ENCODE measurements around the gene AQP12A.

AQP12A gene

DNA sequence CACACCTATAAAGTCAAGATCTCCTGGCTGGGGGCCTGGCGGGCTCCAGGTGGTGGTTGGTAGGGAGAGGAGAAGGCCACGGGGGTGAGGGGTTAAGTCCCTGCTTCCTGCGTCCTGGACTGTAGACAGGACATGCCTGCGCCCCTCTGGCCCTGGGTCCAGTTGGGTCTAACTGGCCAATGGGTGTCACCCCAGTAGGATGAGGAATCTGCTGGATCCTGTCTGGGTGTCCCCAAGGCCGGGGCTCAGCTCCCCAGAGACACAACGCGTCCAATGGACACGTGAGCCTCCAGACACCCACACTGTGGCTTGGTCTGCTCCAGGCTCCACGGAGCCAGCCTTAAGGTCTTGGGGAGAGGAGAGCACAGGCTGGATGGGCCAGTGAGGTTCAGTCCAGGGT is 19.6 kb downstream of the AQP12A start:
- Histone ChIP-seq H3K27ac (no peak overlapping the region), H3K79me2 (ENCODE audit: insufficient read depth, low read depth) (no peaks in the 10 kb centered on the region), H3K4me2 (no peak overlapping the region), H2AFZ (ENCODE audit: low read depth) (no peak overlapping the region), H3K9ac (no peak overlapping the region), H3K27me3 (ENCODE audit: insufficient read depth, low read depth) (peaks cover 57% of the 10 kb centered on the region), H4K20me1 (ENCODE audit: insufficient read depth) (no peaks in the 10 kb centered on the region), H3K4me1 (ENCODE audit: low read depth, poor library complexity, severe bottlenecking) (no peaks in the 10 kb centered on the region), H3K36me3 (ENCODE audit: insufficient read depth) (no peaks in the 10 kb centered on the region), H3K4me3 (IDR thresholded peaks at IDR 0.05; ENCODE audit: insufficient read depth, low read depth, low read length) (no peak overlapping the region)
- TF ChIP-seq, protein P1, sequence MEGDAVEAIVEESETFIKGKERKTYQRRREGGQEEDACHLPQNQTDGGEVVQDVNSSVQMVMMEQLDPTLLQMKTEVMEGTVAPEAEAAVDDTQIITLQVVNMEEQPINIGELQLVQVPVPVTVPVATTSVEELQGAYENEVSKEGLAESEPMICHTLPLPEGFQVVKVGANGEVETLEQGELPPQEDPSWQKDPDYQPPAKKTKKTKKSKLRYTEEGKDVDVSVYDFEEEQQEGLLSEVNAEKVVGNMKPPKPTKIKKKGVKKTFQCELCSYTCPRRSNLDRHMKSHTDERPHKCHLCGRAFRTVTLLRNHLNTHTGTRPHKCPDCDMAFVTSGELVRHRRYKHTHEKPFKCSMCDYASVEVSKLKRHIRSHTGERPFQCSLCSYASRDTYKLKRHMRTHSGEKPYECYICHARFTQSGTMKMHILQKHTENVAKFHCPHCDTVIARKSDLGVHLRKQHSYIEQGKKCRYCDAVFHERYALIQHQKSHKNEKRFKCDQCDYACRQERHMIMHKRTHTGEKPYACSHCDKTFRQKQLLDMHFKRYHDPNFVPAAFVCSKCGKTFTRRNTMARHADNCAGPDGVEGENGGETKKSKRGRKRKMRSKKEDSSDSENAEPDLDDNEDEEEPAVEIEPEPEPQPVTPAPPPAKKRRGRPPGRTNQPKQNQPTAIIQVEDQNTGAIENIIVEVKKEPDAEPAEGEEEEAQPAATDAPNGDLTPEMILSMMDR (conservative IDR thresholded peaks at IDR 0.05; ENCODE audit: low read depth, low read length), result no peak

DNA sequence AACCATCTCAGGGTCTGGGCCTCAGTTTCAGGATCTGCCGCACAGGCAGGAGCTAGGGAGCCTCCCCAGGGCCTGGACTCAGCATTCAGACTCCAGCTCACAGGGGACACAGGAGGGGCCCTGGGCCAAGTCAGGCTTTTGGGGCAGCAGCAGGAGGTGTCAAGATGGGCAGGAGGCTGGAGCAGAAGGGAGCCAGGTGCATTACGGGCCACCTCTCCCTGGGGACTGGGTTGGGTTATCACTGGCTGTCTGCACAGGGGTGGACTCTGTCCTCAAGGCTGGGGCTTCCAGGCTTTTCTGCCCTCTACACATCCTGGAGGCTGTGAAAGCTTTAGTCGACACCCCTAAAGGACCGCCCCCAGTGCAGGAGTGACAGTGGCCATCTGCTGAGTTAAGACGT is 20.0 kb downstream of the AQP12A start:
- H3K27ac ChIP-seq, result no peak overlapping the region
- H3K4me1 ChIP-seq (ENCODE audit: low read depth, poor library complexity, severe bottlenecking), result no peaks in the 10 kb centered on the region
- TF ChIP-seq, protein P1 (conservative IDR thresholded peaks at IDR 0.05; ENCODE audit: low read depth, low read length), result no peak
- peaks cover 54% of the 10 kb centered on the region for H3K27me3 ChIP-seq (ENCODE audit: insufficient read depth, low read depth)
- no peak overlapping the region for H3K9ac ChIP-seq
- H3K36me3 ChIP-seq (ENCODE audit: insufficient read depth), result no peaks in the 10 kb centered on the region
- H3K4me3 ChIP-seq (IDR thresholded peaks at IDR 0.05; ENCODE audit: insufficient read depth, low read depth, low read length), result no peak overlapping the region
- no peaks in the 10 kb centered on the region for H3K79me2 ChIP-seq (ENCODE audit: insufficient read depth, low read depth)
- no peaks in the 10 kb centered on the region for H4K20me1 ChIP-seq (ENCODE audit: insufficient read depth)
- no peak overlapping the region for H3K4me2 ChIP-seq
- no peak overlapping the region for H2AFZ ChIP-seq (ENCODE audit: low read depth)

DNA sequence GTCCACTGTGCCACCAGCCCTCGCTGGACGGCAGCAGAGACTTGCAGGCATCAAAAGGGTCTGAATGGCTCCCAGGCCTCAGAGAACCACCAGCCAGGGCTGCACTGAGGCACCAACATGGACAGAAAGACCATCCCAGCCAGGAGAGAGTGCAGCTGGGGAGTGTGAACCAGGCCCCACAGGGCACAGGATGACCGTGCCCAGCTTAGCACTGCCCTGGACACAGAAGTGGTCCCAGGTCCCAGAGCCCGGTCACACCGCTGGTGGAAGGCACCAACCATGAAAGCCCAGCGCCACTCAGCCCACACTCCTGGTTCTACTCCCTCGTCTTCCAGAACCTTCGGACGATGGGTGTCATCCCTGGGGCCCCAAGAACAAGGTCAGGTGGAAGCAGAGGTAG is 20.5 kb downstream of the AQP12A start:
- no peak overlapping the region for H2AFZ ChIP-seq (ENCODE audit: low read depth)
- no peak overlapping the region for H3K9ac ChIP-seq
- H3K4me1 ChIP-seq (ENCODE audit: low read depth, poor library complexity, severe bottlenecking), result no peaks in the 10 kb centered on the region
- no peaks in the 10 kb centered on the region for H4K20me1 ChIP-seq (ENCODE audit: insufficient read depth)
- H3K79me2 ChIP-seq (ENCODE audit: insufficient read depth, low read depth), result no peaks in the 10 kb centered on the region
- H3K27me3 ChIP-seq (ENCODE audit: insufficient read depth, low read depth), result peaks cover 52% of the 10 kb centered on the region
- H3K4me2 ChIP-seq, result no peak overlapping the region
- no peak overlapping the region for H3K27ac ChIP-seq
- TF ChIP-seq, protein P1 (conservative IDR thresholded peaks at IDR 0.05; ENCODE audit: low read depth, low read length), result no peak
- no peak overlapping the region for H3K4me3 ChIP-seq (IDR thresholded peaks at IDR 0.05; ENCODE audit: insufficient read depth, low read depth, low read length)
- H3K36me3 ChIP-seq (ENCODE audit: insufficient read depth), result no peaks in the 10 kb centered on the region

DNA sequence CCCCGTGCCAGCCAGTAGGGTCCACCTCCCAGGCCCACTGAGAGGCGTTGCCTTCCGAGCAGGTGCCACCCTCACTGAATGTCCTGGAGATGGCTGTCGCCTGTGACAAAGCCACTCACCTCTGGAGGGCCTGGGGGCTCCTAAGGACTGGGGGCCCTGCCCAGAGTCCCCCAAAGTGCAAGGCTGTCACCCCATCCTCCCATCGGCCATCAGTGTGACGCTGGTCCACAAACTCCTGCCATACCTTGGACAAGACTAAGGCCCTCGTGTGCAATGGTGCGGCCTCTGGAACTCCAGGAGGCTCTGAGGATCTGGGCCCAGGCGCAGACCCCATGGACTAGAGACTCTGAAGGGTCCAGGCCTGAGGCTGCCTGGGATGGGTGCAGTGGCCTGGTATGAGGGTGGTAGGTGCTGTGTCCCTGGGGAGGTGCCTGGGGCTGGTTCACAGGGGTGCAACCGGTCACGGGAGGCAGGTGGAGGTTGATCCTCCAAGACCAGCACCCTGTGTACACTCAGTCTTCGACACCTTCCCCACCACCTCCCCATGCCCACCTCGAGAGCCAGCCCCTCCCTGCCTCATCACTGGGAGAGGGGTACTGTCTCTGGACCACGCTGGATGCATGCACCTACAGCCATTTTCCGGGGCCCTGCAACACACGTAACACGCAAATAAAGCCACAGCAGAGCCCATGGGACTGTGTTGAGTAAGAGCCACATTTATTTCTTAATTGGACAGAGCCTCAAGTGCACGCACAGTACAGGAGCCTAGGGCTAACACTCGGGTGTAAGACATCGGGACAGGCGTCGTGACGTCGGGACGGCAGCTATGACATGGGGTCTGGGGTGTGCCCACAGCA is 21.6 kb downstream of the AQP12A start:
- TF ChIP-seq, protein P1 (conservative IDR thresholded peaks at IDR 0.05; ENCODE audit: low read depth, low read length), result no peak
- Histone ChIP-seq H3K27ac (no peak overlapping the region), H3K9ac (no peak overlapping the region), H4K20me1 (ENCODE audit: insufficient read depth) (no peaks in the 10 kb centered on the region), H2AFZ (ENCODE audit: low read depth) (no peak overlapping the region), H3K4me1 (ENCODE audit: low read depth, poor library complexity, severe bottlenecking) (no peaks in the 10 kb centered on the region), H3K36me3 (ENCODE audit: insufficient read depth) (no peaks in the 10 kb centered on the region), H3K4me3 (IDR thresholded peaks at IDR 0.05; ENCODE audit: insufficient read depth, low read depth, low read length) (no peak overlapping the region), H3K27me3 (ENCODE audit: insufficient read depth, low read depth) (peaks cover 44% of the 10 kb centered on the region), H3K4me2 (no peak overlapping the region), H3K79me2 (ENCODE audit: insufficient read depth, low read depth) (no peaks in the 10 kb centered on the region)
